SK-MEL-5 (cell line): Measurements from ENCODE around the gene RIMBP2. TPM values are rescaled to one million over a fixed set of nuclear protein-coding genes. Genes with fewer than 3 reads are reported as not detected.
A peak's percentile ranks its signal among the peaks of the same experiment; 100 is the strongest.

Experiments
- DNase-seq: peaks from one replicate; pipeline ENCODE4 v3.0.0-alpha.2; 2016; ENCODE audit warnings: low read depth, low spot score
- in situ Hi-C: cut with HindIII; loops from 2 replicates; pipeline ENCODE4 v1.10.0; 2016; ENCODE audit warnings: low sequenced_read_pairs, high pct_unique_total_duplicates, low pct_unique_long_range_greater_than_20kb
- total RNA-seq: library from RNA; depleted of rRNA; stranded (reverse); fragments of >200 nt; shearing (Covaris generic); gene quantifications from 2 replicates; pipeline ENCODE4 v1.2.3, GENCODE V29; 2014

Gene RIMBP2
- total RNA-seq, 1 experiment from 2014 or later, result not detected

- in situ Hi-C loops, result no loop called here
- no peak for DNase-seq
These were observed 230.0 kb downstream of the RIMBP2 start for GRCh38 chr12:130486146-130486435.

GRCh38 chr12:130485291-130486145 is 230.6 kb downstream of the RIMBP2 start:
- DNase-seq, result no peak
- in situ Hi-C loops, result no loop called here

GRCh38 chr12:130484221-130484620 is 231.9 kb downstream of the RIMBP2 start:
- no peak for DNase-seq
- in situ Hi-C loops, result no loop called here

GRCh38 chr12:130483616-130484180 is 232.4 kb downstream of the RIMBP2 start:
- in situ Hi-C loops, result no loop called here
- no peak for DNase-seq

- in situ Hi-C loops, result no loop called here
- DNase-seq, result peak; percentile 13
These were observed 233.7 kb downstream of the RIMBP2 start for GRCh38 chr12:130482448-130482847.

GRCh38 chr12:130481392-130481879 is 234.7 kb downstream of the RIMBP2 start:
- DNase-seq, result no peak
- in situ Hi-C loops, result no loop called here

- in situ Hi-C loops, result no loop called here
These were observed 235.2 kb downstream of the RIMBP2 start for GRCh38 chr12:130480887-130481286.

GRCh38 chr12:130480231-130480630 is 235.9 kb downstream of the RIMBP2 start:
- DNase-seq, result no peak
- in situ Hi-C loops, result no loop called here

More at GRCh38 chr12:130480887-130481286, 235.2 kb downstream of the RIMBP2 start:
- no peak for DNase-seq

GRCh38 chr12:130479401-130480125 is 236.5 kb downstream of the RIMBP2 start:
- DNase-seq, result no peak
- in situ Hi-C loops, result no loop called here

- DNase-seq, result no peak
- in situ Hi-C loops, result no loop called here
These were observed 237.3 kb downstream of the RIMBP2 start for GRCh38 chr12:130478786-130479185.

GRCh38 chr12:130477701-130478100 is 238.4 kb downstream of the RIMBP2 start:
- DNase-seq, result no peak
- in situ Hi-C loops, result no loop called here

GRCh38 chr12:130477266-130477665 is 238.8 kb downstream of the RIMBP2 start:
- in situ Hi-C loops, result no loop called here
- DNase-seq, result no peak

- in situ Hi-C loops, result no loop called here
- DNase-seq, result no peak
These were observed 239.5 kb downstream of the RIMBP2 start for GRCh38 chr12:130476451-130477135.

GRCh38 chr12:130474599-130475269 is 241.4 kb downstream of the RIMBP2 start:
- in situ Hi-C loops, result no loop called here
- DNase-seq, result no peak

GRCh38 chr12:130473266-130473665 is 242.8 kb downstream of the RIMBP2 start:
- in situ Hi-C loops, result no loop called here

GRCh38 chr12:130470969-130471368 is 245.1 kb downstream of the RIMBP2 start:
- in situ Hi-C loops, result no loop called here
- no peak for DNase-seq

More at GRCh38 chr12:130473266-130473665, 242.8 kb downstream of the RIMBP2 start:
- no peak for DNase-seq

GRCh38 chr12:130469552-130469951 is 246.5 kb downstream of the RIMBP2 start:
- in situ Hi-C loops, result no loop called here
- DNase-seq, result no peak
